Lower leg skin (tissue), 4 donors: ENCODE results near the gene TXNL4A. TPM values are rescaled to one million over a fixed set of nuclear protein-coding genes. Genes with fewer than 3 reads are reported as not detected.

Experiments
- DNase-seq, 2 donors: peaks; one replicate each; pipeline ENCODE4 v3.0.0-alpha.2; 2019; ENCODE audit warnings: low spot score in 2 of 2
- H3K4me3 ChIP-seq: fragments of 200-600 bp; sonication (generic); 2 replicates; pipeline ENCODE4 v1.5.1; 2017; ENCODE audit warnings: mild to moderate bottlenecking, low read depth; ENCODE audit not compliant: poor library complexity, severe bottlenecking
- POLR2A ChIP-seq, 2 donors: fragments of 450-650 bp; IDR thresholded peaks; one replicate each; pipeline ENCODE4 v1.6.1; 2016 to 2017; ENCODE audit warnings: antibody characterized with exemption in 2 of 2, mild to moderate bottlenecking in 1 of 2, moderate library complexity in 1 of 2
- WGBS, 2 donors: methylation state at CpG; one replicate each; pipeline ENCODE4 v1.1.5; 2018; 5-methylcytosine and 5-hydroxymethylcytosine counted together
- intact Hi-C: fragments of 100-400 bp; cut with DNase I; formaldehyde crosslinking; loops from one replicate; pipeline ENCODE4 v1.15.0; 2023; ENCODE audit warnings: low total_unique reads
- total RNA-seq, 4 donors: library from RNA; depleted of rRNA; stranded (reverse); fragments of >200 nt; gene quantifications; one replicate each; pipeline ENCODE4 v1.1.0, GENCODE V29; 2016
- TF ChIP-seq, protein P1 (sequence below), 3 donors: fragments of 450-650 bp; IDR thresholded peaks; one replicate each; pipeline ENCODE4 v1.5.1; 2016; ENCODE audit warnings: antibody characterized with exemption in 3 of 3, mild to moderate bottlenecking in 3 of 3, moderate library complexity in 2 of 3

Gene TXNL4A
- total RNA-seq, 4 donors from 2014 or later, result 12.6 to 49.9 (median 24.0) TPM

DNA sequence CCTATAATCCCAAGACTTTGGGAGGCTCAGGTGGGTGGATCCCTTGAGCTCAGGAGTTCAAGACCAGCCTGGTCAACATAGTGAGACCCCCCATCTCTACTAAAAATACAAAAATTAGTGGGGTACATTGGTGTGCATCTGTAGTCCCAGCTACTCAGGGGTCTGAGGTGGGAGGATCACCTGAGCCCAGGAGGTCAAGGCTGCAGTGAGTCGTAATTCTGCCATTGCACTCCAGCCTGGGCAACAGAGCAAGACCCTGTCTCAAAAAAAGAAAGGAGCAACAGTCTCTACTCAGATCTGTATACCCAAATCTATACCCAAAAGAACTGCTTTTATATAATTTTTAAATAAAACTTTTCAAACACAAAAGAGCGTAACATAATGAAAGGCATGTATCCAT lies 29.4 kb downstream of the TXNL4A start:
- intact Hi-C loops, result no loop called here
- 95 to 98% methylated on average over 2 of the region's 2 CpGs for WGBS, 2 donors
- DNase-seq, result no peak
- TF ChIP-seq, protein P1, sequence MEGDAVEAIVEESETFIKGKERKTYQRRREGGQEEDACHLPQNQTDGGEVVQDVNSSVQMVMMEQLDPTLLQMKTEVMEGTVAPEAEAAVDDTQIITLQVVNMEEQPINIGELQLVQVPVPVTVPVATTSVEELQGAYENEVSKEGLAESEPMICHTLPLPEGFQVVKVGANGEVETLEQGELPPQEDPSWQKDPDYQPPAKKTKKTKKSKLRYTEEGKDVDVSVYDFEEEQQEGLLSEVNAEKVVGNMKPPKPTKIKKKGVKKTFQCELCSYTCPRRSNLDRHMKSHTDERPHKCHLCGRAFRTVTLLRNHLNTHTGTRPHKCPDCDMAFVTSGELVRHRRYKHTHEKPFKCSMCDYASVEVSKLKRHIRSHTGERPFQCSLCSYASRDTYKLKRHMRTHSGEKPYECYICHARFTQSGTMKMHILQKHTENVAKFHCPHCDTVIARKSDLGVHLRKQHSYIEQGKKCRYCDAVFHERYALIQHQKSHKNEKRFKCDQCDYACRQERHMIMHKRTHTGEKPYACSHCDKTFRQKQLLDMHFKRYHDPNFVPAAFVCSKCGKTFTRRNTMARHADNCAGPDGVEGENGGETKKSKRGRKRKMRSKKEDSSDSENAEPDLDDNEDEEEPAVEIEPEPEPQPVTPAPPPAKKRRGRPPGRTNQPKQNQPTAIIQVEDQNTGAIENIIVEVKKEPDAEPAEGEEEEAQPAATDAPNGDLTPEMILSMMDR (IDR thresholded peaks at IDR 0.05), result no peak
- no peak for TF ChIP-seq POLR2A (IDR thresholded peaks at IDR 0.05)
- no peak overlapping the region for H3K4me3 ChIP-seq

DNA sequence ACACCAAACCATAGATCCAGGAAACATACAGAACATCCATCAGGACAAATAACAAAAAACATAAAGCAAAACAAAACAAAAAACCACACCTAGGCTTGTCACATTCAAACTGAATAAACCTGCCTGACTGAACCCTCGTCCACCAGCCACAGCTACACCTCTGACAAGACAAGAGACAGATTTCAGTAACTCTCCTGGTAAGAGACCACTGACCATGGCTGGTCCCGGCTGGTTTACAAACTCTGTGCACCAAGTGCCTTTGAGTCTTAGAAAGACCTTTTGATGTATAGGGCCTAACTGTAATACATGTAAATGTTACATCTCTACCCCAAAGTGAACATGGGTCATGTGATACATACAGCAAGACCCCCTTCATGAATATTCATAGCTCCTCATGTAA lies 32.1 kb downstream of the TXNL4A start:
- WGBS, 2 donors, result 77 to 78% methylated on average over 2 of the region's 2 CpGs

DNA sequence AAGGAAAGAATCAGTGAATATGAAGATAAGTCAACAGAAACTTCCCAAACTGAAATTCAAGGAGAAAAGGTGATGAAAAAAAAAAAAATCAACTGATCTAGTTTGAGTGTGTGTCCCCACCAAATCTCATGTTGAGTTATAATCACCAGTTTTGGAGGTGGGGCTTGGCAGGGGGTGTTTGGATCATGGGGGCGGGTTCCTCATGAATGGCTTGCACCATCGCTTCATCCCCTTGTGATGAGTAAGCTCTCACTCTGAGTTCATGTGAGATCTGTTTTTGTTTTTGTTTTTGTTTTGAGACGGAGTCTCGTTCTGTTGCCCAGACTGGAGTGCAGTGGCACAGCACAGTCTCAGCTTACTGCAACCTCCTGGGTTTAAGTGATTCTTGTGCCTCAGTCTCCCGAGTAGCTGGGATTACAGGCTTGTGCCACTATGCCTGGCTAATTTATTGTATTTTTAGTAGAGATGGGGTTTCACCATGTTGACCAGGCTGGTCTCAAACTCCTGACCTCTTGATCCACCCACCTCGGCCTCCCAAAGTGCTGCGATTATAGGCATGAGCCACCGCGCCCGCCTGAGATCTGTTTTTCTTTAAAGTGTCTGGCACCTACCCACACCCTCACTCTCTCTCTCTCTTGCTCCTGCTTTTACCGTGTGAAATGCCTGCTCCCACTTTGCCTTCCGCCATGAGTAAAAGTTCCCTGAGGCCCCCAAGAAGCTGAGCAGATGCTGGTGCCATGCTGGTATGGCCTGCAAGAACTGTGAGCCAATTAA lies 32.9 kb downstream of the TXNL4A start:
- 79 to 80% methylated on average over 12 of the region's 12 CpGs for WGBS, 2 donors
- no peak overlapping the region for H3K4me3 ChIP-seq
- DNase-seq, result peak in 1 of 2 donors; percentile 83
- intact Hi-C loops, result no loop called here
- TF ChIP-seq, protein P1 (IDR thresholded peaks at IDR 0.05), result no peak
- TF ChIP-seq POLR2A (IDR thresholded peaks at IDR 0.05), result no peak

More for the DNA sequence above, 32.1 kb downstream of the TXNL4A start:
- intact Hi-C loops, result no loop called here
- TF ChIP-seq, protein P1 (IDR thresholded peaks at IDR 0.05), result no peak
- TF ChIP-seq POLR2A (IDR thresholded peaks at IDR 0.05), result no peak
- no peak overlapping the region for H3K4me3 ChIP-seq
- DNase-seq, result peak in 1 of 2 donors; percentile 81

DNA sequence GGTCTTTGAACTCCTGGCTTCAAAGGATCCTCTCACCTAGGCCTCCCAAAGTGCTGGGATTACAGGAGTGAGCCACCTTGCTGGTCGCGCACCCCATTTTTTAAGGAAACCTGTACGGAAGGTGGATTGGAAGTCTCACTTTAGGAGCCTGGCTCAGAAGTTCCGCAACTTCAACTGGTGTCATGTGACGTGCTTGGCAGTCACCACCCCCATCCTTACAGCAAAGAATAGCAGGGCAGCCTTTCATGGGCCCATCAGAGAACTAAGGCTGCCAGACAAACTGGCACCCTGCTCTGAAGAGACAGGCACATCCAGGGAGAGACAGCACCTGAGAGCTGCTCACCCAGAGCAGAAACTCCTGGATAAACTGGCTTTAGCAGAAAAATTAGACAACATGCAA lies 33.6 kb downstream of the TXNL4A start:
- WGBS, 2 donors, result 83 to 89% methylated on average over 5 of the region's 5 CpGs
- TF ChIP-seq POLR2A (IDR thresholded peaks at IDR 0.05), result no peak
- intact Hi-C loops, result no loop called here
- DNase-seq, result peak in 1 of 2 donors; percentile 85
- H3K4me3 ChIP-seq, result no peak overlapping the region

DNA sequence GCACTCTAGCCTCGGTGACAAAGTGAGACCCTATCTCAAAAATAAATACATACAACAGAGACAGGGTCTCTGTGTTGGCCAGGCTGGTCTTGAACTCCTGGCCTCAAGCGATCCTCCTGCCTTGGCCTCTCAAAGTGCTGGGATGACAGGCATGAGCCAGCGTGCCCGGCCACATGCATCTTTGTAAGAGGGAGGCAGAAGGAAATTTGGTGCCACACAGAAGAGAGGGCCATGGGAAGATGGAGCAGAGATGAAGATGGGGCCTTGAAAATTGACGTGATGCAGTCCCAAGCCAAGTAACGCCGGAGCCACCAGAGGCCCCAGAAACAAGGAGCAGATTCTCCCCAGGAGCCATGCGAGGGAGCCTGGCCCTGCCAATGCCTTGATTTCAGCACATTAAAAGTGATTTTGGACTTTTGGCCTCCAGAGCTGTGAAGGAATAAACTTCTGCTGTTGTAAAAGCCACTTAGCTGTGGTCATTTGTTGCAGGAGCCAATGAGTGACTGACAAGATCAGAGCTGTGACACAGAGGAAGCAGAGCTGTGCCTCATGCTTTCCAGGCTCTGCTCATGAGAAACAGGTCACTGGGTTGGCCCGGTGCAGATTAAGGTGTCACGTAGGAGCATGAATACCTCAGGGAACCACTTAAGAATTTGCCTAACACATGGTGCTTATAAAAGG lies 34.3 kb downstream of the TXNL4A start:
- DNase-seq, result peak in 1 of 2 donors; percentile 79
- intact Hi-C loops, result no loop called here
- no peak overlapping the region for H3K4me3 ChIP-seq
- WGBS, 2 donors, result 83 to 85% methylated on average over 9 to 10 of the region's 10 CpGs
- TF ChIP-seq, protein P1 (IDR thresholded peaks at IDR 0.05), result no peak
- no peak for TF ChIP-seq POLR2A (IDR thresholded peaks at IDR 0.05)

DNA sequence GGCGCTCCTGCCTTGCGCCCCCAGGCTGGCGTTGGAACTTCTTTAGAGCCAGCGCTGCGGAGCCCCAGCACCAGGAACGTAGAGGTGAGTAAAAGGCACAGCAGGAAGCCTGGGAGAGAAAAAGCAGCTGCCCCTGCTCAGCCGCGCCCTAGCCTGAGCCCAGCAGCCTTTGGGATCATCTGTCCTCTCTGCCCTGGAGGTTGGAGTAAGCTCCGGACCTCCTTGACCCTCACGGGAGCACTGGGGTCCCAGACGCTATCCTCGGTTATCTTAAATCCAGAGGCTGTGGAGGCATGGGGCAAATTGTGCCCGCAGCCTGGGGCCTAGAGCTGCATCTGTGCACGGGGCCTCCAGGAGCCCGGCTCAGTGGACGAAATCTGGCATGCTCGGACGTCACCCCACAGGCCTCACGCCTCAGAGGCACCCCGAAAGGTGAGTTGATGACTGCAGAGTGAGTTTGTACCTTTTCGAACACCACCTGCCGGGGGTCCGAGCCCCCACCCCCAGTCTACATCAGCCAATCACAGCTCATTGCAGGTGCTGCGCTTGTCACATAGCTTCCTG lies 35.3 kb downstream of the TXNL4A start:
- DNase-seq, result peak in 1 of 2 donors; percentile 83
- H3K4me3 ChIP-seq, result no peak overlapping the region
- TF ChIP-seq, protein P1 (IDR thresholded peaks at IDR 0.05), result no peak
- no peak for TF ChIP-seq POLR2A (IDR thresholded peaks at IDR 0.05)
- 89 to 91% methylated on average over 11 to 24 of the region's 24 CpGs for WGBS, 2 donors
- intact Hi-C loops, result no loop called here
